ENCODE results near the gene TIGD2.

TIGD2 gene

DNA sequence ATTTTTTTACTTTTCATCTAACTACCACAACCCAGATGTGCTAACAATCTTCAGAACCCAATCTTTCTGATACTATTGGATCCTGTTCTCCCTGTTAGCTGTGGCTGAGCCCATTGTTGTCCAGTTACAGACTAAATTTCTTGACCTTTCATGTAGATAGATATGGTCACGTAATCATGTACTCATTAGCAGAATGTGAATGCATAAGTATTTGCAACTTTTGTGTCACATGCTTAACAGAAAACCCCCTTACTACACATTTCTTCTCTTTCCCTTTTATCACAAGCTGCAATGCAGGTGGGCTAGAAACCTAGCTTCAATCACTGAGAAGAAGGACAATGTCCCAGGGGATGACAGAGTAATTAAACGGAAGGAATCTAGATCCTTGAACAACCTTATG is 41.3 kb upstream of the TIGD2 start:
- TF ChIP-seq EGR1 (IDR thresholded peaks at IDR 0.05) (no peak), NFIC (IDR thresholded peaks at IDR 0.05) (no peak)

DNA sequence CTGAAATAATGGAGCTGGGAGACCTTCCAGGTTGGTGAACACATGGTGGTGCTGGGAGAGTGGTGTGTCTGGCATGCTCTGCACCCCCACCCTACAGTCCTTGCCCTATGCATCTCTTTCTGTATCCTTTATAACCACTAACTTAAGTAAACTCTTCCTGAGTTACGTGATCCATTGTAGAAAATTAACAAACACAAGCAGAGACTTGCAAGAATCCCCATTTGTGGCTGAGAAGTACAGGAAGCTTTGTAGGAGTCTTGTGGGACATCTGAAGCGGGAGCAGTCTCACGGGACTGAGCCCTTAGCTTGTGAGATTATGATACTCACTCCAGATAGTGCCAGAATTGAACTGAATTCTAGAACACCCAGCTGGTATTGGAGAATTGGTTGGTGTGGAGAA is 40.0 kb upstream of the TIGD2 start:
- no peak for TF ChIP-seq CREB1 (IDR thresholded peaks at IDR 0.05; ENCODE audit: low read depth)
- TF ChIP-seq FOXM1 (IDR thresholded peaks at IDR 0.05; ENCODE audit: borderline replicate concordance, low read depth), result no peak
- TF ChIP-seq EP300 (IDR thresholded peaks at IDR 0.05; ENCODE audit: borderline replicate concordance), result no peak
- TF ChIP-seq TCF12 (IDR thresholded peaks at IDR 0.05; ENCODE audit: low read depth), result no peak
- TF ChIP-seq EGR1 (IDR thresholded peaks at IDR 0.05), result no peak
- no peak for TF ChIP-seq NFIC (IDR thresholded peaks at IDR 0.05)

DNA sequence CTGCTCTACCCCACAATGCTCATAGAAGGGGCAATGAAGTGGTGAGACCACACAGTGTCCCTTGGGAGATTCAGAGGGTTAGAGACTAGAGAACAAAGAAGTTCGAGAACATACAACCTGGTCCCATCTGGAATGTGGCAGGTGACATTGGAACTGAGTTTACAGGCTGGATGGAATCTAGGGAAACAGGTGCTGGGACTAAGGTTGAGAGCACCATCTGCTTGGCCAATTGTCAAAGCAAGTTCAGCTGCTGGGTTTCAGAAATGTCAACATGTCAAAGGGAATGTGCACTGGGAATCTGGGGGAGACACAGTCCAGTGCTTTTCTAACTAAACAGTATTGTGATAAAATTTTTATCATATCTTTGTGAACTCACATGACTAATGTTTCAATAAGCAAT is 38.4 kb upstream of the TIGD2 start:
- TF ChIP-seq RAD21 (IDR thresholded peaks at IDR 0.05; ENCODE audit: low read depth) (no peak), ZBTB7A (IDR thresholded peaks at IDR 0.05; ENCODE audit: low read depth) (no peak), TAF1 (IDR thresholded peaks at IDR 0.05; ENCODE audit: low read depth) (no peak), CEBPB (IDR thresholded peaks at IDR 0.05) (no peak), YY1 (IDR thresholded peaks at IDR 0.05; ENCODE audit: low read depth) (no peak), CREB1 (IDR thresholded peaks at IDR 0.05; ENCODE audit: low read depth) (no peak), EP300 (IDR thresholded peaks at IDR 0.05; ENCODE audit: borderline replicate concordance) (no peak), NFIC (IDR thresholded peaks at IDR 0.05) (no peak), FOXM1 (IDR thresholded peaks at IDR 0.05; ENCODE audit: borderline replicate concordance, low read depth) (no peak)
- TF ChIP-seq, protein P1, sequence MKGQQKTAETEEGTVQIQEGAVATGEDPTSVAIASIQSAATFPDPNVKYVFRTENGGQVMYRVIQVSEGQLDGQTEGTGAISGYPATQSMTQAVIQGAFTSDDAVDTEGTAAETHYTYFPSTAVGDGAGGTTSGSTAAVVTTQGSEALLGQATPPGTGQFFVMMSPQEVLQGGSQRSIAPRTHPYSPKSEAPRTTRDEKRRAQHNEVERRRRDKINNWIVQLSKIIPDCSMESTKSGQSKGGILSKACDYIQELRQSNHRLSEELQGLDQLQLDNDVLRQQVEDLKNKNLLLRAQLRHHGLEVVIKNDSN (IDR thresholded peaks at IDR 0.05), result no peak
- TF ChIP-seq, protein P2, sequence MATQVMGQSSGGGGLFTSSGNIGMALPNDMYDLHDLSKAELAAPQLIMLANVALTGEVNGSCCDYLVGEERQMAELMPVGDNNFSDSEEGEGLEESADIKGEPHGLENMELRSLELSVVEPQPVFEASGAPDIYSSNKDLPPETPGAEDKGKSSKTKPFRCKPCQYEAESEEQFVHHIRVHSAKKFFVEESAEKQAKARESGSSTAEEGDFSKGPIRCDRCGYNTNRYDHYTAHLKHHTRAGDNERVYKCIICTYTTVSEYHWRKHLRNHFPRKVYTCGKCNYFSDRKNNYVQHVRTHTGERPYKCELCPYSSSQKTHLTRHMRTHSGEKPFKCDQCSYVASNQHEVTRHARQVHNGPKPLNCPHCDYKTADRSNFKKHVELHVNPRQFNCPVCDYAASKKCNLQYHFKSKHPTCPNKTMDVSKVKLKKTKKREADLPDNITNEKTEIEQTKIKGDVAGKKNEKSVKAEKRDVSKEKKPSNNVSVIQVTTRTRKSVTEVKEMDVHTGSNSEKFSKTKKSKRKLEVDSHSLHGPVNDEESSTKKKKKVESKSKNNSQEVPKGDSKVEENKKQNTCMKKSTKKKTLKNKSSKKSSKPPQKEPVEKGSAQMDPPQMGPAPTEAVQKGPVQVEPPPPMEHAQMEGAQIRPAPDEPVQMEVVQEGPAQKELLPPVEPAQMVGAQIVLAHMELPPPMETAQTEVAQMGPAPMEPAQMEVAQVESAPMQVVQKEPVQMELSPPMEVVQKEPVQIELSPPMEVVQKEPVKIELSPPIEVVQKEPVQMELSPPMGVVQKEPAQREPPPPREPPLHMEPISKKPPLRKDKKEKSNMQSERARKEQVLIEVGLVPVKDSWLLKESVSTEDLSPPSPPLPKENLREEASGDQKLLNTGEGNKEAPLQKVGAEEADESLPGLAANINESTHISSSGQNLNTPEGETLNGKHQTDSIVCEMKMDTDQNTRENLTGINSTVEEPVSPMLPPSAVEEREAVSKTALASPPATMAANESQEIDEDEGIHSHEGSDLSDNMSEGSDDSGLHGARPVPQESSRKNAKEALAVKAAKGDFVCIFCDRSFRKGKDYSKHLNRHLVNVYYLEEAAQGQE (IDR thresholded peaks at IDR 0.05; ENCODE audit: low read depth), result no peak

DNA sequence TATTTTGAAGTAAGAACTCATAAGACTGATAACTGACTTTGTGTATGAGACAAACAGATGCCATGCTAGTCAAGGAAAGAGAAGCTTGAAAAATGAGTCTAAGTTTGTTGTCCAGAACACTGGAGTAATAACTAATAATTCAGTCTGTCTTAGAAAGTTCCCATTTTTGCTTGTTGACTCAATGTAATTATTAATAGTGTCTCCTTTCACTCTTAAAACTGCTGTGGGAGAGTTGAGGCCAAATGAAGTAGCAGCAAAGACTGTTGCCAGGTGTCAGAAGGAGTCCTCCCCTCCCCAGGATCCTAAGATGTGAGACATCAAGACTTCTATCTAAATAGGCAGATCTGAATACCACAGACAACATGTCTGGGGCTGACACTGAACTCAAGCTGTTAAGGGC is 33.6 kb upstream of the TIGD2 start:
- no peak for TF ChIP-seq YY1 (IDR thresholded peaks at IDR 0.05; ENCODE audit: low read depth)
- no peak for TF ChIP-seq RAD21 (IDR thresholded peaks at IDR 0.05; ENCODE audit: low read depth)
- TF ChIP-seq FOXM1 (IDR thresholded peaks at IDR 0.05; ENCODE audit: borderline replicate concordance, low read depth), result no peak
- no peak for TF ChIP-seq NFIC (IDR thresholded peaks at IDR 0.05)
- TF ChIP-seq, protein P3, sequence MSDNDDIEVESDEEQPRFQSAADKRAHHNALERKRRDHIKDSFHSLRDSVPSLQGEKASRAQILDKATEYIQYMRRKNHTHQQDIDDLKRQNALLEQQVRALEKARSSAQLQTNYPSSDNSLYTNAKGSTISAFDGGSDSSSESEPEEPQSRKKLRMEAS (IDR thresholded peaks at IDR 0.05), result no peak
- no peak for TF ChIP-seq EGR1 (IDR thresholded peaks at IDR 0.05)
- TF ChIP-seq TCF12 (IDR thresholded peaks at IDR 0.05; ENCODE audit: low read depth), result no peak
- TF ChIP-seq, protein P1 (IDR thresholded peaks at IDR 0.05), result no peak
- TF ChIP-seq ZBTB7A (IDR thresholded peaks at IDR 0.05; ENCODE audit: low read depth), result no peak
- TF ChIP-seq TEAD4 (IDR thresholded peaks at IDR 0.05), result no peak

DNA sequence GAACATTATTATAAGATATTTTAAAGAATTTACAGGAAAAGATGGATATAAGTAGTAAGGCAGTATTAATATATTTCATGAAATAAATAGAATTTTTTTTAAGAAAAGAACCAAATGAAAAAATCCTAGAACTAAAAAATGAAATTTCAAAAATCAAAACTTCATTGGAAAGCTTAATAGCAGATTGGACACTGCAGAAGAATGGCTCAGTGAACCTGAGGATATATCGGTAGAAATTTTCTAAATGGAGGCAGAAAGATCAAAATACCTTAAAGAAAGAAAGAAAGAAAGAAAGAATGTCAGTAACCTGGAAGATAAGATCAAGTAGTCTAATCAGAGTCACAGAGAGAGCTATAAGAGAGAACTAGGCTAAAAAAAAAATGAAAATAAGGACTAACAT is 33.0 kb upstream of the TIGD2 start:
- no peak for TF ChIP-seq NFIC (IDR thresholded peaks at IDR 0.05)
- TF ChIP-seq EGR1 (IDR thresholded peaks at IDR 0.05), result no peak
- no peak for TF ChIP-seq FOXM1 (IDR thresholded peaks at IDR 0.05; ENCODE audit: borderline replicate concordance, low read depth)

DNA sequence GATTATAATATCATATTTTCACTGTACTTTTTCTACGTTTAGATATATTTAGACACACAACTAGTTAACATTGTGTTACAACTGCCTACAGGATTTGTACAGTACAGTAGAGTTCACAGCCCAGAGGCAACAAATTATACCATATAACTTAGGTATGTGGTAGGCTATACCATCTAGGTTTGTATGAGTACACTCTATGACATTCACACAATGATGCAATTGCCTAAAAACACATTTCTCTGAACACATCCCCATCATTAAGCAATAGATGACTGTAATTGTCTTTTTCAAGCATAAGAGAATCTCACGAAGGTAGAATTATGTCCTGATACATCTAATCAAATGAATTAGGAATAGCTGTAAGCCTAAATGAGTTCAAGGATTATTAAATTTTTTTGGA is 12.3 kb upstream of the TIGD2 start:
- TF ChIP-seq NFIC (IDR thresholded peaks at IDR 0.05), result no peak

DNA sequence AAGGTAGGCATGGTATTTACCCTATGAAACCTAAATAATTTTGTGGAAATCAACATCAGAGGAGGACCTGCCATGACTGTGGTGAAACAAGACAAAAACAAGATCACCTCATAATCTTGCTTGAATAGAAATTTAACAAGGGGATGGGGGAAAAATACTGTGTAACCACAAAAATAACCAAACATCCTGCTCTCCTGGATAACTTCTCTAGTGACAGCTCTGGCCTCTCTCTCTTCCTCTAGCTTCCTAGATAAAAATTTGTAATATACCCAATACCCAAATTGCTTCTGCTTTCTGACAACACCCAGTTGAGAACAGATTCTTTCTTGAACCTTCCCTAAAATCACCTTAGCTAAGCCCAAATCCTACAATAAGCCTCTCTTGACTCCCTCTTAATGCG is 11.9 kb upstream of the TIGD2 start:
- TF ChIP-seq TAF1 (IDR thresholded peaks at IDR 0.05; ENCODE audit: low read depth) (no peak), TCF12 (IDR thresholded peaks at IDR 0.05; ENCODE audit: low read depth) (no peak), RAD21 (IDR thresholded peaks at IDR 0.05; ENCODE audit: low read depth) (no peak), ZBTB7A (IDR thresholded peaks at IDR 0.05; ENCODE audit: low read depth) (no peak)

DNA sequence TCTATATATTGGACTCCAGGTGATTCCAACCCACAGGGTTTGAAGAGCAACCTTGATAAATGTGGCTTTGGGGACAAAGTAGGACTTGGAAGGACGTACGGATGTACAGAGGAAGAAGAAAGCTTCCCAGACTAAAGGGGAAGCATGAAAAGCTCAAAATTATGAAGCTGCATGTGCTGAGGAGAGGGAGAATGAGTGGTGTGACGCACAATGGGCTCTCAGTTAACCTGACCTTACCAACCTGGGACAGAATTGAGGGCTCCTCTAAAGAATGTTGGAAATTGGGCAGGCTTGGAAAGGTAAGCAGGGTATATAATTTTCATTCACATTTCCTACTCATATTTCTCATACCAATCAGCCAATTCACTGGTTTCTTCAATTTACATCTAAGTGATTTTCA is 10.5 kb upstream of the TIGD2 start:
- TF ChIP-seq YY1 (IDR thresholded peaks at IDR 0.05; ENCODE audit: low read depth), result no peak
- no peak for TF ChIP-seq TCF12 (IDR thresholded peaks at IDR 0.05; ENCODE audit: low read depth)
- TF ChIP-seq RAD21 (IDR thresholded peaks at IDR 0.05; ENCODE audit: low read depth), result no peak

DNA sequence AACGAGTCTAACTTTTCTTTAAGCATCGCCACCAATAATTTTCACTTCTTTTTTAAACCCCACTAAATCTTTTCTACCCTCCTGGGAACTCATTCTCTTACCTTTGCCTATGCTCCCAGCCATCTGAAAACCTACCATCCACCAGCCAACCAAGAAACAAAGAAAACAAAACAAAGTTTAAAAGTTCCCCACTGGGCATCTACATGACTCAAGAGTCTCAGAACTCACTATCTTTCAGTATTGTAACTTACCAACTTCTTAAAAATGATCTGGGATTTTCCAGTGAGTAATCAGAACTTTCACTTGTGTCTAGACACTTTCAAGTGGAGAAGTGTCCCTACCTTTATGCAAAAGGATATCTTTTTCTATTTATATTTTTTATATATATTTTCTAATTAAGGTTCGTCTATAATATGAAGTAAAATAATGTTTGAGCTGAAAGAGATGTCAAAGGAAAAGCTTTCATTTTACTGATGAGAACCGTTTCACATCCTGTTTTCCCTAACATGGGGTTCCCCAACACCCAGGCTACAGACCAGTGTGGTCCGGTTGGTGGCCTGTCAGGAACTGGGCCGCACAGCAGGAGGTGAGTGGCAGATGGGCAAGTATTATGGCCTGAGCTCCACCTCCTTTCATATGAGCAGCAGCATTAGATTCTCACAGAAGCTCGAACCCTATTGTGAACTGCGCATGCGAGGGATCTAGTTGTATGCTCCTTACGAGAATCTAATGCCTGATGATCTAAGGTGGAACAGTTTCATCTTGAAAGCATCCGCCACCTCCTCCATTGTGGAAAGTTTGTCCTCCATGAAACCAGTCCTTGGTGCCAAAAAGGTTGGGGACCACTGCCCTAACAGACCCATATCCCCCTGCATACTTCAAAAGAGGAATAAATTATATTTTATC is 9.8 kb upstream of the TIGD2 start:
- TF ChIP-seq EGR1 (IDR thresholded peaks at IDR 0.05) (no peak), TCF12 (IDR thresholded peaks at IDR 0.05; ENCODE audit: low read depth) (no peak), NFIC (IDR thresholded peaks at IDR 0.05) (no peak), FOXM1 (IDR thresholded peaks at IDR 0.05; ENCODE audit: borderline replicate concordance, low read depth) (no peak), YY1 (IDR thresholded peaks at IDR 0.05; ENCODE audit: low read depth) (no peak), TEAD4 (IDR thresholded peaks at IDR 0.05) (no peak), RAD21 (IDR thresholded peaks at IDR 0.05; ENCODE audit: low read depth) (no peak), TAF1 (IDR thresholded peaks at IDR 0.05; ENCODE audit: low read depth) (no peak), ZBTB7A (IDR thresholded peaks at IDR 0.05; ENCODE audit: low read depth) (no peak), CREB1 (IDR thresholded peaks at IDR 0.05; ENCODE audit: low read depth) (no peak), CEBPB (IDR thresholded peaks at IDR 0.05) (no peak), EP300 (IDR thresholded peaks at IDR 0.05; ENCODE audit: borderline replicate concordance) (no peak)
- TF ChIP-seq, protein P1 (IDR thresholded peaks at IDR 0.05), result no peak
- TF ChIP-seq, protein P2 (IDR thresholded peaks at IDR 0.05; ENCODE audit: low read depth), result no peak
- TF ChIP-seq, protein P3 (IDR thresholded peaks at IDR 0.05), result no peak
